Breast epithelium (tissue), 4 donors: Measurements from ENCODE around the gene PRPF18. TPM values are rescaled to one million over a fixed set of nuclear protein-coding genes. Genes with fewer than 3 reads are reported as not detected.

Experiments used
- DNase-seq, 2 donors: peaks; one replicate each; pipeline ENCODE4 v3.0.0-alpha.2; 2019; ENCODE audit warnings: low spot score in 2 of 2
- H3K27ac ChIP-seq, 2 donors: fragments of 200-600 bp; sonication (generic) in 1 of 2; one replicate each; pipeline ENCODE4 v1.5.1; 2016 to 2019; ENCODE audit warnings: mild to moderate bottlenecking in 1 of 2
- H3K27me3 ChIP-seq, 2 donors: fragments of 200-600 bp; sonication (generic) in 1 of 2; one replicate each; pipeline versions ENCODE4 v1.5.1 to v1.6.0; 2017 to 2019; ENCODE audit warnings: control low read depth in 1 of 2, mild to moderate bottlenecking in 1 of 2
- H3K36me3 ChIP-seq: fragments of 200-600 bp; one replicate; pipeline ENCODE4 v1.5.1; 2019
- H3K4me1 ChIP-seq, 2 donors: fragments of 200-600 bp; sonication (generic); one replicate each; pipeline ENCODE4 v1.5.1; 2016 to 2019; ENCODE audit warnings: control low read depth in 1 of 2
- H3K4me3 ChIP-seq, 3 donors: fragments of 200-600 bp; sonication (generic); 1 replicate in 2 of 3; 2 replicates in 1 of 3; pipeline ENCODE4 v1.5.1; 2016 to 2019; ENCODE audit warnings: mild to moderate bottlenecking in 3 of 3, moderate library complexity in 2 of 3
- H3K9me3 ChIP-seq, 2 donors: fragments of 200-600 bp; sonication (generic) in 1 of 2; one replicate each; pipeline ENCODE4 v1.5.1; 2016 to 2019; ENCODE audit warnings: control low read depth in 1 of 2
- CTCF ChIP-seq, 3 donors: fragments of 450-650 bp; IDR thresholded peaks; one replicate each; pipeline ENCODE4 v1.5.1; 2016 to 2017; ENCODE audit warnings: antibody characterized with exemption in 3 of 3, mild to moderate bottlenecking in 3 of 3, moderate library complexity in 3 of 3
- POLR2A ChIP-seq: fragments of 450-650 bp; IDR thresholded peaks from one replicate; pipeline ENCODE4 v1.6.1; 2016; ENCODE audit warnings: antibody characterized with exemption, mild to moderate bottlenecking, moderate library complexity
- POLR2AphosphoS5 ChIP-seq, 3 donors: sonication (generic); formaldehyde crosslinking; IDR thresholded peaks; one replicate each; pipeline ENCODE4 v1.6.1; 2017; ENCODE audit warnings: antibody characterized with exemption in 3 of 3
- intact Hi-C: fragments of 100-400 bp; cut with DNase I; formaldehyde crosslinking; loops from one replicate; pipeline ENCODE4 v1.15.1; 2023; ENCODE audit warnings: low total_unique reads
- total RNA-seq, 3 donors: library from RNA; depleted of rRNA; stranded (reverse); fragments of >200 nt; gene quantifications; one replicate each; pipeline ENCODE4 v1.1.0, GENCODE V29; 2016

PRPF18 gene
- total RNA-seq, 3 donors from 2014 or later = 29.6 to 48.6 (median 36.7) TPM

- Histone ChIP-seq H3K4me1 (no peaks in the 10 kb centered on the region), H3K9me3 (no peaks in the 10 kb centered on the region), H3K4me3 (no peak overlapping the region), H3K27me3 (no peaks in the 10 kb centered on the region), H3K27ac (no peak overlapping the region), H3K36me3 (no peaks in the 10 kb centered on the region)
- intact Hi-C loops = no loop called here
- TF ChIP-seq POLR2AphosphoS5 (IDR thresholded peaks at IDR 0.05) (no peak), POLR2A (no peak), CTCF (IDR thresholded peaks at IDR 0.05) (no peak)
- no peak for DNase-seq
Observed at GRCh38 chr10:13632440-13632839, 45.7 kb downstream of the PRPF18 start.

GRCh38 chr10:13632884-13633440 lies 46.2 kb downstream of the PRPF18 start:
- H3K36me3 ChIP-seq = no peaks in the 10 kb centered on the region
- TF ChIP-seq CTCF (IDR thresholded peaks at IDR 0.05) (no peak), POLR2AphosphoS5 (IDR thresholded peaks at IDR 0.05) (no peak), POLR2A (no peak)
- no peak overlapping the region for H3K4me3 ChIP-seq
- peak overlapping the region in 1 of 2 donors; percentile 65 for H3K27ac ChIP-seq
- no peak for DNase-seq
- H3K4me1 ChIP-seq = no peaks in the 10 kb centered on the region
- H3K9me3 ChIP-seq = no peaks in the 10 kb centered on the region
- intact Hi-C loops = no loop called here
- H3K27me3 ChIP-seq = no peaks in the 10 kb centered on the region

GRCh38 chr10:13633689-13634088 lies 46.9 kb downstream of the PRPF18 start:
- Histone ChIP-seq H3K27ac (peak overlapping the region in 1 of 2 donors; percentile 65), H3K36me3 (no peaks in the 10 kb centered on the region), H3K9me3 (no peaks in the 10 kb centered on the region), H3K4me3 (no peak overlapping the region), H3K27me3 (no peaks in the 10 kb centered on the region), H3K4me1 (no peaks in the 10 kb centered on the region)
- no peak for DNase-seq
- intact Hi-C loops = no loop called here
- TF ChIP-seq CTCF (IDR thresholded peaks at IDR 0.05) = no peak
- no peak for TF ChIP-seq POLR2AphosphoS5 (IDR thresholded peaks at IDR 0.05)
- no peak for TF ChIP-seq POLR2A

- TF ChIP-seq POLR2AphosphoS5 (IDR thresholded peaks at IDR 0.05) (no peak), POLR2A (no peak), CTCF (IDR thresholded peaks at IDR 0.05) (no peak)
- Histone ChIP-seq H3K9me3 (no peaks in the 10 kb centered on the region), H3K4me1 (no peaks in the 10 kb centered on the region), H3K27ac (peak overlapping the region in 1 of 2 donors; percentile 3), H3K27me3 (no peaks in the 10 kb centered on the region), H3K36me3 (no peaks in the 10 kb centered on the region), H3K4me3 (no peak overlapping the region)
- intact Hi-C loops = no loop called here
- DNase-seq = no peak
Observed at GRCh38 chr10:13634207-13634606, 47.4 kb downstream of the PRPF18 start.

- Histone ChIP-seq H3K9me3 (peaks cover 0 to 5% of the 10 kb centered on the region in 2 donors), H3K36me3 (no peaks in the 10 kb centered on the region), H3K27me3 (no peaks in the 10 kb centered on the region), H3K27ac (no peak overlapping the region), H3K4me3 (no peak overlapping the region), H3K4me1 (no peaks in the 10 kb centered on the region)
- intact Hi-C loops = no loop called here
- TF ChIP-seq POLR2A (no peak), POLR2AphosphoS5 (IDR thresholded peaks at IDR 0.05) (no peak), CTCF (IDR thresholded peaks at IDR 0.05) (no peak)
- no peak for DNase-seq
Observed at GRCh38 chr10:13636776-13637175, 50.0 kb downstream of the PRPF18 start.
